D721Med (cell line): ENCODE measurements around the gene RFWD3.

Experiments used
- DNase-seq: peaks from one replicate; pipeline ENCODE4 v3.0.0; 2011; ENCODE audit warnings: low spot score; ENCODE audit not compliant: insufficient read length
- FAIRE-seq: peaks from 2 replicates; lab custom pipeline; 2011; peaks lifted over from hg19 to GRCh38; lab: Jason Lieb, UNC
- CTCF ChIP-seq: IDR thresholded peaks from 2 replicates; pipeline ENCODE4 v1.5.1; 2012; ENCODE audit warnings: mild to moderate bottlenecking, control low read depth; ENCODE audit not compliant: insufficient read depth; ENCODE audit errors: missing control alignments

Gene RFWD3

DNA sequence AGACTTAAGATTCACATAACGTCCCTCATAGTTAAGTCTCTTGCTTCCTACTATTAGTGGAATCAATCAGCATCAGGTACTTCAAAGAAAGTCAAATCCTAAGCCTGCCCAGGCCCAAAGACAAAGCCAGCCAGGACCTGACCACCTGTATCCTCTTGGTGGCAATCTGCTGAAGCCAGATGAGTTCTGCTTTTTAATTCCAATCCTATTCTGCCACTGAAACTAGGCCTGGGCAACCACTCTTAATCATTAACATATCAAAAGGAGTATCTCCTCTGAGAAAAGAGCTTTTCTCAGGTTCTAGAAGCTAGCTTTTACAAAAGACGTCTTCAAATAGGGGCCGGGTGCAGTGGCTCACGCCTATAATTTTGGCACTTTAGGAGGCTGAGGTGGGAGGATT, 44.7 kb downstream of the RFWD3 start:
- TF ChIP-seq CTCF = no peak
- no peak for DNase-seq

DNA sequence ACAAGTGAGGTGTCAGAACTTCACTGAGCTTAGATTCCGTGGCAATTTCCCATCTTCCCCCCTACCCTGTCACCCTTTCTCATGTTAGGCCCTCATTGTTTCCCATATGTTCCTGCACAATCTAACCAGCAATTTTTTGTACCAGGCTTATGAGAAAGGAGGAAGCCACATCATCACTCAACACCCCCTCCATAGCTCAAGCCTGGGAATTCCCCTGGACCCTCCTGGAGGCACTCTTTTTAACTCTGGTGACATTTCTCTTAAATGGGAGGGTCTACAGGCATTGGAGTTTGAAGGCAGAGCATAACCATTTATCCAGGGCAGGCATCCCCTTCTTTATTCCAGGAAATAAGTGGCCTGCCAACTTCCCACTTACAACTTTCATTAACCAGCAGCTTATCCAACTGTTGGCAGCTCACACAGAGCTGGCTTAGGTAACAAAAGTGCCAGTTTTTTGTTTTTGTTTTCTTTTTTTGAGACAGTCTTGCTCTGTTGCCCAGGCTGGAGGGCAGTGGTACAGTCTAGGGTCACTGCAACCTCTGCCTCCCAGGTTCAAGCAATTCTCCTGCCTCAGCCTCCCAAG, 49.4 kb downstream of the RFWD3 start:
- DNase-seq (no peak), FAIRE-seq (no peak)
- TF ChIP-seq CTCF = no peak

More for the DNA sequence above, 44.7 kb downstream of the RFWD3 start:
- no peak for FAIRE-seq

GRCh38 chr16:74611721-74612120, 55.0 kb downstream of the RFWD3 start:
- TF ChIP-seq CTCF = no peak
- DNase-seq (no peak), FAIRE-seq (no peak)

- DNase-seq (no peak), FAIRE-seq (no peak)
- TF ChIP-seq CTCF = no peak
Observed at GRCh38 chr16:74608944-74609343, 57.7 kb downstream of the RFWD3 start.

DNA sequence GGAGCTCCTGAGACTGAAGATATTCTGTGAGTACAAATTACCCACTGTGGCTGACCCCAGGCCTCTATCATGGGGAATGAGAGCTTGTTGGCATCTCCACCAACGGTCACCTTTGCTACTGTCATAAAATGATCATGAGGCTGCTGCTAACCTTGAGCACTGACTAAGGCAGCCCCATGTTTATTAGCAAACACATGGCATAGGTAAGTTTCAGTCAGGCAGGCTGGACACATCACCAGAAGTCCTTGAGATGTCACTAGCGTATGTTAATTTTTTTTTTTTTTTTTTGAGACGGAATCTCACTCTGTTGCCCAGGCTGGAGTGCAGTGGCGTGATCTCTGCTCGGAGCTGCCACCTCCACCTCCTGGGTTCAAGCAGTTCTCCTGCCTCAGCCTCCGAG, 58.3 kb downstream of the RFWD3 start:
- no peak for DNase-seq
- TF ChIP-seq CTCF = no peak
- FAIRE-seq = no peak

- TF ChIP-seq CTCF = no peak
- FAIRE-seq = no peak
- no peak for DNase-seq
Observed at GRCh38 chr16:74607962-74608356, 58.7 kb downstream of the RFWD3 start.

GRCh38 chr16:74607310-74607961, 59.2 kb downstream of the RFWD3 start:
- no peak for DNase-seq
- FAIRE-seq = no peak
- no peak for TF ChIP-seq CTCF
